Activated naive CD4-positive, alpha-beta T cell treated with Interleukin-2 at 50 U/mL for 16 hours (primary cell): ENCODE results near the gene COL23A1.

Source experiments
- DNase-seq: peaks from one replicate; pipeline ENCODE4 v3.0.0-alpha.2; 2020

The COL23A1 gene

DNA sequence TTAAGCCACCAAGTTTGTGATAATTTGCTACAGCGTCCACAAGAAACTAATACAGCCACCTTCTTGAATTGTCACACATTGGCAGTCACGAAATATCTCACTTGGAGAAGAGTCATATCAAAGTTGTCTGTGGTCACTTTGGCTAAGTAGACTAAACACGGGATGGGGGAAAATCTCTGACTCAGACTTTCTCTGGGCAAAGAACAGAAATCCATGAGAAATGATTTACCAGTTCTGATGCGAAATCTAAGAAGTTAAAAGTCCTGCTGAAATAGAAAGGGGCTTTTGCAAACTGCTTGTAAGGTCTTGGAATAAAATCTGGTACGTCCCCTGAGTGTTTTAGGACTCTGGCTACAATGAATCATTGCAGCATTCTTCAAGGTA lies 158.4 kb downstream of the COL23A1 start:
- no peak for DNase-seq

- DNase-seq, result no peak
Observed at GRCh38 chr5:178431063-178431781, 159.0 kb downstream of the COL23A1 start.

GRCh38 chr5:178430186-178431062 lies 159.8 kb downstream of the COL23A1 start:
- DNase-seq, result no peak

GRCh38 chr5:178429491-178430185 lies 160.6 kb downstream of the COL23A1 start:
- no peak for DNase-seq

DNA sequence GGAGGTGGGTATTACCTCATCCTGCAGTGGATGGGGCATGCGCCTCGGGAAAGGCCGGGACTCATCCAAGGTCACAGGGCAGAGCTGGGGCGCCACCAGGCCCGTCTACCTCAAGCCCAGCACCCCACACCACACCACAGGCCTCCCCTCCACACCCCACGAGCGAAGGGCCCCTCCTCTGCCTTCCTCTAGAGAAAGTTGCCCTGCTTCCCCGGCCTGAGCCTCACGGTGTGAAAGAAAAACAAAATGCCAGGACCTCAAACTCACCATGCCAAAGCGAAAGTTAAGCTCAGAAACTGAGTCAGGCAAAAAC lies 161.1 kb downstream of the COL23A1 start:
- DNase-seq, result no peak

- DNase-seq, result no peak
Observed at GRCh38 chr5:178428341-178429155, 161.6 kb downstream of the COL23A1 start.

GRCh38 chr5:178427576-178428197 lies 162.5 kb downstream of the COL23A1 start:
- no peak for DNase-seq

DNA sequence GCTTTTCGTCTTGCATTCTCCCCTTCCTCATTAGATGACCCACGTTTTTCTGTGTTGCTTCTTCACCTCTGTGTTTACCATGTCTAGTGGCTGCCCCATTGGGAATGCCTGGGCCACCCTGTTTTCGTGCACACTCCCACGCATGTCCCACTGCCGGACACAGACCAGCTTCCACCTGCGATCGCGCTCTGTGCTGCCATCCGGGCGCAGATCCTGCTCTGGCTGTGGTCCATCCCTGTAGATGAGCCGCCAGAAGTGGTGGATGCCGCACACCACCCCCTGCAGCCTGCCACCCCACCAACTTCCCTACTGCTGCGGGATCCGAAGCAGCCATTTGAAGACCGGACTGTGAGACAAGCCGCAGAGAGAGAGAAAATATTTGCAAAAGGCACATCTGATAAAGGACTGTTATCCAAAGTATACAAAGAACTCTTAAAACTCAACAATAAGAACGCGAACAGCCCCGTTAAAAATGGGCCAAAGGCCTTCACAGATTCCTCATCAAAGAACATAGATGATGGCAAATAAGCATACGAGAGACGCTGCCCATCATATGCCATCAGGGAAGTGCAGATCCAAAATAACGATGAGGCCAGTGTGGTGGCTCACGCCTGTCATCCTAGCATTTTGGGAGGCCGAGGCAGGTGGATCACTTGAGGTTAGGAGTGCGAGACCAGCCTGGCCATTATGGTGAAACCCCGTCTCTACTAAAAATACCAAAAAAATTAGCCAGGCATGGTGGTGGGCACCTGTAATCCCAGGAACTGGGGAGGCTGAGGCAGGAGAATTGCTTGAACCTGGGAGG lies 163.7 kb downstream of the COL23A1 start:
- no peak for DNase-seq

DNA sequence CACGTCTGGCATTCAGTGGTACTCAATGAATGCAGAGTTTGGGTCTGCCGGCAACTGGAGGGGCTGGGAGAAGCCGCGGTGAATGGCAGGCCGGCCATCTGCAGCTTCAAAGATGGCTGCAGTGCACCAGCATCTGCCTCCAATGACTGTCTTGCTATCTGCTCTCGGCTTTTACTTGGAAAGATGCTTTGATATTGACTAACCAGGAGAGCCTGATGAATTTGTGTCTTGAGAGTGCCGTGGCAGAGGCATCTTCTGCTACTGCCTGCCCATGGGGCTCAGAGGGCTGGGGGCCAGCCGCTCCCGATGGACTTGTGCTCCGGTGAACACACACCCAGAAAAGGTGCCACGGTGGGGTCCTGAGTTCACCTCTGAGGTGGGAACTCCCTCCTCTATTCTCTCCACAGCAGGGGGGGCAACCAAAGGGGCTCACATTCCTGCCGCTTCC lies 164.5 kb downstream of the COL23A1 start:
- DNase-seq, result no peak

GRCh38 chr5:178424810-178425177 lies 165.4 kb downstream of the COL23A1 start:
- no peak for DNase-seq

- DNase-seq, result no peak
Observed at GRCh38 chr5:178423901-178424809, 166.0 kb downstream of the COL23A1 start.

GRCh38 chr5:178423431-178423830 lies 166.8 kb downstream of the COL23A1 start:
- no peak for DNase-seq

DNA sequence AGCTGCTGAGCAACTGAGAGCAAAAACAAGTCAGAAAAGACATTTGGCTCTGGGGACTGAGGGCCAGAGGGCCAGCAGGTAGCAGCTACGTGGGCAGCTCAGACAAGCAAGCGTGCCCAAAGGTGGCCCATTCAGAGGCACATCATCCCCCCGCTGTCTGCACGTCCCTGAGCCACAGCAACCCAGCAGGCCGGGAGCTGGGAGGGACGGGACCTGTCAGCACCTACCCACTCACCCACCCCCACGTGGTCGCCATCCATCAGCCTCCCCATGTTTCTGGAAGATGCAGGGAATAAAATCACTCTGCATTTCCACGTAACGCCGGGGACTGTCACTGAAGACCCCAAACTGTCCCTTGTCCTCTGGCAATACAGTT lies 167.8 kb downstream of the COL23A1 start:
- DNase-seq, result no peak

GRCh38 chr5:178421699-178422399 lies 168.3 kb downstream of the COL23A1 start:
- DNase-seq, result no peak

- no peak for DNase-seq
Observed at GRCh38 chr5:178421128-178421527, 169.1 kb downstream of the COL23A1 start.

DNA sequence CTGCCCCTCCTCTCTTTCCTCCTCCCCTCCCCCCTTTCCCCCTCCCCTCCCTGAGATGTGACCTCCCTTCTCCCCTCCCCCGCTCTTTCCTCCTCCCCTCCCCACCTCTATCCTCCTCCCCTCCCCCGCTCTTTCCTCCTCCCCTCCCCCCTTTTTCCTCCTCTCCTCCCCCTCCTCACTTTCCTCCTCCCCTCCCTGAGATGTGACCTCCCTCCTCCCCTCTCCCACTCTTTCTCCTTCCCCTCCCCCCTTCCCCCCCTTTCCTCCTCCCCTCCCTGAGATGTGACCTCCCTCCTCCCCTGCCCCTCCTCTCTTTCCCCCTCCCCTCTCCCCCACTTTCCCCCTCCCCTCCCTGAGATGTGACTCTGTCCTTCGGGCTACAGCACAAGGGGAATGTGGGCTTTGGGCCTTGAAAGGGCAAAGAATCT lies 169.8 kb downstream of the COL23A1 start:
- no peak for DNase-seq

- no peak for DNase-seq
Observed at GRCh38 chr5:178419651-178420050, 170.5 kb downstream of the COL23A1 start.

DNA sequence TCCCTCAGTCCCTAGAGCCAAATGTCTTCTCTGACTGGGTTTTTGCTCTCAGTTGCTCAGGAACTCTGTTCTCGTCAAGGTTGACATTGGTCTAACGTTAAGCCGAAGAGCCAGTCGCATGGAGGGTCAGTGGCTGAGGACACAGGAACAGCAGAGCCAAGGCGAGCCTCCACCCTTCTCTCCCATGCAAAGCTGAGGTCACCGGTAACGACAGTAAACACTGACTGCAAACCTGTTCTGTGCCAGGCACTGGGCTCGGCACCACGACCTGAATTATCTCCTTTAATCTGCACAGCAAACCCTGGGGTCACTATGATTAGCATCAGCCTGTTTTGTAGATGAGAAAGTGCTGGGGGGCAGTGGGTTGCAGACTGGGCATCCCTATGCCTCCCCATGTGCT lies 171.0 kb downstream of the COL23A1 start:
- DNase-seq, result no peak

- DNase-seq, result no peak
Observed at GRCh38 chr5:178418471-178419010, 171.7 kb downstream of the COL23A1 start.
